Activated CD8-positive, alpha-beta memory T cell treated with anti-CD3 and anti-CD28 coated beads, Interleukin-2, amount 50 U/mL, for 4 hours (primary cell): ENCODE results near the gene CRYGB.
"Not testable (repeated sequence)": the region's sequence is repeated elsewhere in the genome, so short reads cannot be mapped to it uniquely, and the experiment has no call there.

Source experiments
- DNase-seq: peaks from one replicate; pipeline ENCODE4 v3.0.0-alpha.2; 2020

The CRYGB gene

DNA sequence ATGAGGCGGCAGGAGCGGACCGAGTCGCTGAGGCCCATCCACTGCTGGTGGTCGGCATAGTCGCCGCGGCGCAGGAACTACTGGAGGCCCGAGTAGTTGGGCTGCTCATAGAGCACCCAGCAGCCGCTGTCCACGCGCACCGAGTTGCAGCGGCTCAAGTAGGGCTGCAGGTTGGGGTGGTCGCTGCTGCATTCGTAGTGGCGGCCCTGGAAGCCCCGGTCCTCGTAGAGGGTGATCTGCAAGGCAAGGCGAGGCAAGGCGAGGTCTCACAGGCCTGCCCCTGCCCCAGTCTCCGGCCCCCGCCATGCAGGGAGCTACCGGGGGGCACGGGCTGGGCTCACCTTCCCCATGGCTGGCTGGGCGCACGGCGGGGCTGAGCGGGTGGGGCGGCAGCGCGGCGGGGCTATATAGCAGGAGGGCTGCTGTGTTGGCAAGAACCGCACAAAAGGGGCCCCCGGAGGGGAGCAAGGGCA is 33.6 kb downstream of the CRYGB start:
- DNase-seq, result not testable (repeated sequence)

DNA sequence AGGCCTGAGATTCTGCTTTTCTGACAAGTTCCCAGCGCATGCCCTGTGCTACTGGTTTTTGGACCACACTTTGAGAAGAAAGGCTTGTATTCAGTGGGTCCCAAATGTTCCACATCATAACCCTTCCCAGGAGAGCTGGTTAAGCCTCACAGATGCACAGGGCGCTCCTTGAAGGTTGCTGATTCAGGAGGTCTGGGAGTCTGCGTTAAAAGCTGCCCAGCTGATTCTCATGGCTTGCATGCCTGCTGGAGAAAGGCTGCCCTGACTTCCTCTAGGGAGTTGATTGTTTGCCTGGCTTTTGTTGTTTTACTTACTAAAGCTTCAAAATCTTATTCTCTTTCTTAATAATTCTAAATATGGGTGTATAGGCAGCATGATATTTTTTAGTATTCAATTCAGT is 42.3 kb downstream of the CRYGB start:
- DNase-seq, result no peak

DNA sequence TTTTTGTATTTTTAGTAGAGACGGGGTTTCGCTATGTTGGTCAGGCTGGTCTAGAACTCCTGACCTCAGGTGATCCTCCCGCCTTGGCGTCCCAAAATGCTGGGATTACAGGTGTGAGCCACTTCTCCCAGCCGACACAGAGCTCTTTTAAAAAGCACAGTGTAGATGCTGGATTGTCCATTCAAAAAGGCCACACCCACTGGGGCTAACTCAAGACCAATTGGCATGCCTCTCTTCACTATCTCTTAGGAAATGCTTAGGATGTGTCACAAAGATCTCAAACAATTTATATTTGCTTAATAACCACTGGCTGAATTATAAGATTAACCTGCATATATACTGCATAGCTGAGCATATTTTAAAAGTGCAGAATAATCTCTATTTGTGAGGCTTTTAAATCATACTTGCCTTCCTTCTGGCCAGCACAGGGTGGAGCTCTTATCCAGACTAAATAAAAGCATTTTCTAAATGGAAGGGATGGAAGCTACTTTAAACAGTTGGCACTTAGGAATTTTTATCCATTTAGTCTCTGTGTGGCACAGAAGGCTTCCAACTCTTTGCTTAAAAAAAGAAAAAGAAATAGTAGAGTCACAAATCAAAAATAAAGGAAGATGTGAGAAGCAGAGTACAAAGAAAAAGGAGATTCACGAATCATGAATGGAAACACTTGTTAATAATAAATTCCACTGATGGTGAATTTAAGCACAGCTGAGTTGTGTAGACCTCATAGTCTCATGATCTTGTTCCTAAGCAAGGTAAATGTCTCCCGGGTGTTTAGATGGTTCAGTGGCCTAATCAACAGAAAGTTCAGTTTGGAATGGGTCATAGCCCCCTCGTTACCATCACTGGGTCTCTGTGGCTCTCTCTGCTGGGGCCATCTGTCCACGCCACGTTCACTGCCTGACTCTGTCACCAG is 44.0 kb downstream of the CRYGB start:
- no peak for DNase-seq

DNA sequence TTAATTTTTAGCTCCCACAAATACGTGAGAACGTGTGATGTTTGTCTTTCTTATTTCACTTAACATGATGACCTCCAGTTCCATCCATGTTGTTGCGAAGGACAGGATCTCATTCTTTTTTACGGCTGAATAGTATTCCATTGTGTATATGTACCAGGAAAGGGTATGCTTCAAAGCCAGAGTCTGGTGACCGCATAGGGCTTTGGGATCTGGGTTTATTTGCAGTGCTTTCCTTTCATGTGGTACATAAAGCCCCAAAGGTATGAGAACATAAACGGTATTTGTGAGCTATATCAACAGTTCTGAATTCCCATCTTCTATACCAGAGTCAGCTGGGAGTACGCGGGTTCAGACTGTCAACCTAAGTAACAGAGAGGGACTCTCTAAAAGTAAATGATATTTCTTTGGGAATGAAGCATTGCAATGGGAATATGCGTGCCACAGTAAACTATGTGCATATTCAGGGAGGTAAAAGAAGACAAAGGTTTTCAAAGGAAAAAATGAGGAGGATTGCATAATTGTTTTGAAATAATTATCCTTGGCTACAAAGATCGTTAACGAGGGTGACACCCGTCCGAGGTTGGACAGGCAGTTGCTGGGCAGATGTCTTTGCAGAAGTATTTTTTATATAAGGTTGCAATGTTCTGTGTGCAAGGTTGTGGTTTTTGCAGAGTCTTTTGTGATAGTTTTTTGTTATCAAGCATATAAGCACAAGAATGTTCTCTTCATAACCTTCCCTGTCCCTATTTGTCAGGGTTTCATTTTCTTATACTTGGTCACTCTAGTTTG is 46.1 kb downstream of the CRYGB start:
- no peak for DNase-seq

- DNase-seq, result not testable (repeated sequence)
These were observed 47.3 kb downstream of the CRYGB start for GRCh38 chr2:208098701-208099100.

DNA sequence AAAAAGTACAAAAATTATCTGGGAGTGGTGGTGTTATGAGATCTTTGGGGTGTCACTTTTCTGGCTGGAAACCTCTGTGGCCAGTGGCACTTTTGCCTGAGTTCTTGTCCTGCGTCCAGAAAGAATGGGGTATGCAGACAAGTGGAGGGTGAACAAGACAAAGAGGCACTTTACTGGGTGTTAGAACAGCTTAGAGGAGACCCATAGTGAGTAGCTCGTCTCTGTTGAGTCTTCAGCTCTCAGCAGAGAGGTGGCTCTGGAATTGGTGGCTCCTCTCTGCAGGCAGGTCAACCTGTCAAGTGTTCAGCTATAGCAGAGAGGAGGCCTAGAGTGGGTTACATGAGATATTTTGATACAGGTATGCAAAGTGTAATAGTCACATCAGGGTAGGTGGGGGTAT is 47.7 kb downstream of the CRYGB start:
- DNase-seq, result no peak

DNA sequence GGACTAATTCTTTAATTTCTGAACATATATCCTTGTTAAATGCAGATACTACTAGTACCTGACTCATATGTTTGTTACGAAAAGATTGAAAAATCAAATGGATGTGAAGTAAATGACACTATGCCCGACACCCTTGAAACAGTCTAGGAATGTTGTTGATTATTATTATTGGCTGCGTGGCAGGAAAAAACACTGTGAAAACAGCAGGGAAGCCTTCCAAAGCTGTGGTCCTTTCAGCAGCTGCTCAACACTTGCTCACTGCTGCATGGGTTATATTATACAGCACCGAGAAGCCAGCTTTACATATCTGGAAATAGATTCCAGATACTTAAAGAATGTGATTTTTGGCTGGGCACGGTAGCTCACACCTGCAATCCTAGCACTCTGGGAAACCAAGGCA is 48.2 kb downstream of the CRYGB start:
- DNase-seq, result no peak

GRCh38 chr2:208097313-208097712 is 48.6 kb downstream of the CRYGB start:
- no peak for DNase-seq

DNA sequence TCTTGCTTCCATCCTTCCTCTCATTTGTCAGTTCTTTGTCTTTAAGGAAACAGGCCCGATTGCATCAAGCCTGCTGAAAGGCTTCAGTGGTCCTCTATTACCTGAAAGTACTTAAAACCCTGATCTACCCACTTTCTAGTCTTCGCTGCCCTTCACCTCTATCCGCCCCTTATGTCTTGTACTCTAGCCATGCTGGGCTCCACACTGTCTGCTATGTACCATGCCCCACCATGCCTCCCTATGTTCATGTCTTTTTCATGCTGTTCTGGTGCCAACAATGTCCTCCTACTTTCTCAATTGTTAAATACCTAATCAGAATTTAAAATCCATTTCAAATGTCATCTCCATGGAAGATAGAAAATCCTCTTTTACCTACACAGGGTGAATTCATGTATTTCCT is 49.9 kb downstream of the CRYGB start:
- DNase-seq, result no peak

GRCh38 chr2:208093128-208093527 is 52.8 kb downstream of the CRYGB start:
- DNase-seq, result no peak
